ENCODE measurements around the gene ZFP1. TPM values are rescaled to one million over a fixed set of nuclear protein-coding genes. Genes with fewer than 3 reads are reported as not detected.
A peak's percentile ranks its signal among the peaks of the same experiment; 100 is the strongest.

Gene ZFP1
- total RNA-seq, 1 donor, result 16.2 TPM

DNA sequence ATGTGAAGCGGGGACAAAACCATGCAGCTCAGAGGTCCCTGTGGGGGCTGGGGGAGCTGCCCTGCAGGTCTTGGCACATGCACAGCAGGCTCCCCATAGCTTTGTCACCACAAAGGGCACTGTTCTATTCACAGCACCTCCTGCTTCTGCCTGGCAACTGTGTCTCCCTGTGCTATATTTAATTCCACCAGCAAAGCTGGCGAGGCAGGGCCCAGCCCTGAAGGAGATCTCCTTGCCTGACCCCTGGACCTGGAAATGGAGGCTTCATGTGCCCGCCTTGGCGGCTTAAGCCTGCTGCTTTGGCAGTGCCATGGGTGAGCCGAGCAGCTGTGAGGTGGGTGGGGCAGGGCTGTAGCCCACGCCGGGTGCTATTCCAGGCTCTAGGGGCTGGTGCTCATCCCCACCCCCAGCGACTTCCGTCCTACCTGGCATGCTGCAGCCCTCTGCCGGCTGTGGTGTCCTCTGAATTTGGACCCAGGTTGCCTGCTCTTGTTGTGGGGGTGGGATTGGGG, 38.5 kb upstream of the ZFP1 start:
- DNase-seq (ENCODE audit: low read depth), result no peak
- TF ChIP-seq, protein P1, sequence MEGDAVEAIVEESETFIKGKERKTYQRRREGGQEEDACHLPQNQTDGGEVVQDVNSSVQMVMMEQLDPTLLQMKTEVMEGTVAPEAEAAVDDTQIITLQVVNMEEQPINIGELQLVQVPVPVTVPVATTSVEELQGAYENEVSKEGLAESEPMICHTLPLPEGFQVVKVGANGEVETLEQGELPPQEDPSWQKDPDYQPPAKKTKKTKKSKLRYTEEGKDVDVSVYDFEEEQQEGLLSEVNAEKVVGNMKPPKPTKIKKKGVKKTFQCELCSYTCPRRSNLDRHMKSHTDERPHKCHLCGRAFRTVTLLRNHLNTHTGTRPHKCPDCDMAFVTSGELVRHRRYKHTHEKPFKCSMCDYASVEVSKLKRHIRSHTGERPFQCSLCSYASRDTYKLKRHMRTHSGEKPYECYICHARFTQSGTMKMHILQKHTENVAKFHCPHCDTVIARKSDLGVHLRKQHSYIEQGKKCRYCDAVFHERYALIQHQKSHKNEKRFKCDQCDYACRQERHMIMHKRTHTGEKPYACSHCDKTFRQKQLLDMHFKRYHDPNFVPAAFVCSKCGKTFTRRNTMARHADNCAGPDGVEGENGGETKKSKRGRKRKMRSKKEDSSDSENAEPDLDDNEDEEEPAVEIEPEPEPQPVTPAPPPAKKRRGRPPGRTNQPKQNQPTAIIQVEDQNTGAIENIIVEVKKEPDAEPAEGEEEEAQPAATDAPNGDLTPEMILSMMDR (IDR thresholded peaks at IDR 0.05; ENCODE audit: insufficient read depth, low read length), result no peak
- H3K4me3 ChIP-seq (ENCODE audit: low read depth, low read length), result no peak overlapping the region

DNA sequence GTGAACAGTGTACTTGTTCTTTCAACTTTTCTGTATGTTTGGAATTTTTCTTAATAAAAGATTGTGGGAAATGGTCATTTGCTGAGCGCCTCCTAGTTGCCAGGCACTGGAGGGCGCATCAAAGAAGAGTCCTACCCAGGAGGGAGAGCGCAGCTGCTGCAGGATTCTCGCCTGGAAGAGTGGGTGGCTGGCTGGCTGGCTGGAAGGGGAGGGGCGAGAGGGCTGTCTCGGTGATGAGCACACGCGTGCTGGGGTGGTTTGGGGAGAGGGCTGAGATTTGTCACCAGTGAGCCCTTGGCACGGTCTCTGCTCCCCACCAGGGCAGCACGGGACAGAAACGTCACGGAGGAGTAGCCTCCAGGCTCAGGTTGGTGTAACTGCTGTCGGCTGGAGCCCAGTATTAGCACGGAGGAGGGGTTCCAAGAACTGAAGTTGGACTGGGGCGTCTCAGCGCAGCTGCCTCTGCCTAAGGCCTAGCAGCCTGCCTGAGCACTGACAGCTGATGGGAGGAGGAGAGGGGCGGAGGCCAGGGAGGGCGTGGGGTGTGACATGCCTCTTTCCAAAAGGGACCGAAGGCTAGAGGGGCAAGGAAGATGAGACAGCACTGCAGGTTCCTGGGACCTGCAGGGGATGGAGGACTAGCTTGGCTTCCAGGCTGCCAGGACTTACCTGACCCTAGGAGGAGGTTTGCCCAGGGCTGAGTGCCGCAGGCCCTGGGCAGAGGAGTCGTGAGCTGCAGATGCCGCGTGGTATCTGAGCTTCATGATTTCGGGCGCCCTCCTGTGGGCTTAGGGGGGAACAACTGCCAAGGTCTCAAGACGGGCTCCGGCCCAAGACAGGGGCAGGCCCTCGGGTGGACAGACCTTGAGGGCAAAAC, 37.4 kb upstream of the ZFP1 start:
- TF ChIP-seq, protein P1 (IDR thresholded peaks at IDR 0.05; ENCODE audit: insufficient read depth, low read length), result peak; percentile 91
- H3K4me3 ChIP-seq (ENCODE audit: low read depth, low read length), result peak overlapping the region; percentile 41

DNA sequence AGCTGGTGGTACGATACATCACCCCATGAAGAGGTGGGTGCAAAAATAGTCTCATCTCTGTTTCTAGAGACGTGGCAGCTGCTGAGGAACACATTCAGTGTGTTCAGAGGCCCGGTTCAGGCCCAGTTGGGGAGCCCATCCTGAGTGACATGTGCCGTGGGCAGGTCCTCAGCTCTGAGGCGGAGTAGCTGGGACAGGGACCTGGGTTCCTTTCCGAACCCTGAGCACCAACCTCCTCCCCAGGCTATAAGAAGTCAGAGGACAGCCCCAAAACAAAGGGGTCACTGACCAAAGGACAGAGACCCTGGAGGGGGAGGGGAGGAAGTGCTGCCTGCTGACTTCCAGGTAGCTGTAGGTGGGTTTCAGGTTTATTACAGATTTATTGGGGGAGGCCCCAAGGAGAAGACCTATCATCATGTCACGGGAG, 36.8 kb upstream of the ZFP1 start:
- DNase-seq (ENCODE audit: low read depth), result no peak
- TF ChIP-seq, protein P1 (IDR thresholded peaks at IDR 0.05; ENCODE audit: insufficient read depth, low read length), result no peak
- H3K4me3 ChIP-seq (ENCODE audit: low read depth, low read length), result no peak overlapping the region

More for the DNA sequence above, 37.4 kb upstream of the ZFP1 start:
- DNase-seq (ENCODE audit: low read depth), result peak; percentile 91

DNA sequence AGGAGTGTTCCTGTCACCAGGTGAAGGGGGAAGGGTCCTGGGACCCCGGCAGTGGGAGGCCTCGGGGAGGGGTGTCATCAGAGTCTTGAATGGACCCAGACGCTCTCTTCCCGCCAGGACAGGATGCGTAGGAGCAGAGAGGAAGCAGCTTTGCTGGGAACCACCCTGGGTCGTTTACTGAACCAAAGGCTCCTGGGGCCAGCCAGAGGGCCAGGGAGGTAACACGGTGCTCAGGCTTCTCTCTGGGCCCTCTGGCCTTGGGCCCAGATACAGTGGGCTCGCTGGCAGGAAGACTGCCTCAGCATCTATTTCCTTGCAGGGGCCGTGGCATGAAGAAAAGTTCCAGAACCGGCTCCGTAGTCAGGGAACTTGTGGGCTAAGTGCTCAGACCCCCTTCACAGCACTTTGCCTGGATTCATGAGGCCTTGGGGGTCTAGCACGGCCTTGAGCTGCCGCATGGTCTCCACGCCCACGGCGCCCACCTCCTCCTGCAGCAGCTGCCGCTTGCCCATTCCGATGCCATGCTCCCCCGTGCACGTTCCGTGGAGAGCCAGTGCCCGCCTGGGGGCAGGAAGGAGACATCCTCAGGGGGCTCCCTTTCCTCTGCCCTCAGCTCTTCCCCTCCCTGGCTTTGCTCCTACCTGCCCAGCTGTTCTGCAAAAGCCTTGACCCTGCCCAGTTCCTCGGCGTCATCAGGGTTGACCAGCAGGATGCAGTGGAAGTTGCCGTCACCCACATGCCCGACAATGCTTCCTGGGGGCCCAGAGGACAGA, 36.2 kb upstream of the ZFP1 start:
- no peak overlapping the region for H3K4me3 ChIP-seq (ENCODE audit: low read depth, low read length)
- DNase-seq (ENCODE audit: low read depth), result no peak
- TF ChIP-seq, protein P1 (IDR thresholded peaks at IDR 0.05; ENCODE audit: insufficient read depth, low read length), result no peak

DNA sequence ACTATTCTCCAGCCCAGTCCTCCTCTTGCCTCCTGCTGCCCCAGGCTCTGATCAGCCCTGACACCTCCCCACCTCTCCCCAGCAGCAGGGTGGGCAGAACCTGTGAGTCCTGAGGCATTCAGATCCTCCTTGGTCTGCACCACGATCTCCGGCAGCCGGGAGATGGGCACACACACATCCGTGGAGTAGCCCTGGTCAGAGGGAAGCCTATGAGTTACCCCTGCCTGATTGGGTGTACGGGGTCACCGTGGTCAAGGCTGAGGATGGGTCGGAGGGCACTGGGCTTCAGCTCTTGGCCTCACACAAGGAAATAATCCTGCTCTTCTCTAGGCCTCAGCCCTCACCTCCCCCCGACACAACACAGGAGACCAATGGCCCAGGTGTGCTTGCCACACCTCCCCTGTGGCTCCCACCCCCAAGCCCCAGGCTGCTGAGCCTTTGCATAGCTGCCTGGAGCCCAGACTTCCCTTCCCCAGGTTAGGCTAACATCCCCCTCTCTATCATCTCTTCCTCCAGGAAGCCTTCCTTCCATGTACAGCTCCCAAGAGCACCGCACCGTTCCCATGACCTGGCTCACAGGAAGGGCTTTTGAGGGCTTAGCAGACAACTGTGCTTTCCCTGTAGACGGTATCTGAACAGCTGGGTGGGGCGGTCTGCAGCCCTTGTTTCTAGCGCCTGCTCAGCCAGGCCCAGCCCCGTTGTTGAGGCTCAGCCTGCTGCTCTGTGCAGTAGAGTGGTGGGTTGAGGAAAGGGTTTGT, 35.4 kb upstream of the ZFP1 start:
- TF ChIP-seq, protein P1 (IDR thresholded peaks at IDR 0.05; ENCODE audit: insufficient read depth, low read length), result no peak
- DNase-seq (ENCODE audit: low read depth), result no peak
- H3K4me3 ChIP-seq (ENCODE audit: low read depth, low read length), result no peak overlapping the region

DNA sequence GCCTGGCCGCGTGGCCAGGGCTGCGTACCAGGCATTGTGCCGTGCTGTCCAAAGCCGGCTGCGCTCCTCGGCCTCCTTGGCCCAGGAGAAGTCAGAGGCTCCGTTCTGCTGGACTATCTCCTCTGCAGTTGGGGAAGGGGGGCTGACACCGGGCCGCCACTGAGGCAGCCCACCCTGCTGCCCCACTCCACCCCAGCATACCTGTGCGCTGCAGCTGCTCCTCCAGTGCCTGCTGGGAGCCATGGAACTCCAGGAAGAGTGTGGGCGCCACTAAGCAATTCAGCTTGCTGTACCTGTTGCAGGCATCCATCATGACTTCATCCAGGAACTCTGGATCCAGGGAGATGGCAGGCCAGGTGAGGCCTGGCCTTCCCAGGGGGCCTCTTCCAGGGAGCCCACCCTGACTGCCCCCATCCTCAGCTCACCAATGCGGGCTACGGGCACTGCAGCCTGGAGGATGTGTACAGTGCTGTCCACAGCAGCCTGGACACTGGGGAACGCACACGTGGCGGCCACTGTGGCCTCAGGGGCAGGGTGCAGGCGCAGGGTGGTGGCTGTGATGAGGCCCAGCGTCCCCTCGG, 34.7 kb upstream of the ZFP1 start:
- TF ChIP-seq, protein P1 (IDR thresholded peaks at IDR 0.05; ENCODE audit: insufficient read depth, low read length), result no peak
- no peak overlapping the region for H3K4me3 ChIP-seq (ENCODE audit: low read depth, low read length)
- no peak for DNase-seq (ENCODE audit: low read depth)
